ENCODE results near the gene PANX2.
"Not testable (repeated sequence)": the region's sequence is repeated elsewhere in the genome, so short reads cannot be mapped to it uniquely, and the experiment has no call there.

PANX2 gene

GRCh38 chr22:50167689-50168489, 2.6 kb upstream of the PANX2 start:
- DNase-seq (ENCODE audit: low read depth in 1 of 2, low spot score in 1 of 2): no peak
- in situ Hi-C loops (cut with HindIII; ENCODE audit: low pct_unique_long_range_greater_than_20kb, low sequenced_read_pairs): no loop called here
- TF ChIP-seq JUND (IDR thresholded peaks at IDR 0.05; ENCODE audit: low read depth): no peak

DNA sequence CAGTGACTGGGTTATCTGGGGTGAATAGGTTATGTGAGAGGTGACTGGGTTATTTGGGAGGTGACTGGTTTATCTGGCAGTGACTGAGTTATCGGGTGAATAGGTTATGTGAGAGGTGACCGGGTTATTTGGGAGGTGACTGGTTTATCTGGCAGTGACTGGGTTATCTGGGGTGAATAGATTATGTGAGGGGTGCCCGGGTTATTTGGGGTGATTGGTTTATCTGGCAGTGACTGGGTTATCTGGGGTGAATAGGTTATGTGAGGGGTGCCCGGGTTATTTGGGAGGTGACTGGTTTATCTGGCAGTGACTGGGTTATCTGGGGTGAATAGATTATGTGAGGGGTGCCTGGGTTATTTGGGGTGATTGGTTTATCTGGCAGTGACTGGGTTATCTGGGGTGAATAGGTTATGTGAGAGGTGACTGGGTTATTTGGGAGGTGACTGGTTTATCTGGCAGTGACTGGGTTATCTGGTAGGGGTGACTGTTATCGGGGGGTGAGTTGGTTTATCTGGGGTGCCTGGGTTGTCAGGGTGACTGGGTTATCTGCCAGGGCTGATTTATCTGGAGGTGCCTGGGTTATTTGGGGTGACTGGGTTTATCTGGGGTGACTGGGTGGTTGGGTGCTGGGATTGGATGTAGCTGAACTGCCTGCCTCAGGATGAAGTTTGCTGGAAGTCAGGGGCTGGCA, 1.9 kb upstream of the PANX2 start:
- DNase-seq (ENCODE audit: low read depth in 1 of 2, low spot score in 1 of 2); in situ Hi-C loops (cut with HindIII; ENCODE audit: low pct_unique_long_range_greater_than_20kb, low sequenced_read_pairs): not testable (repeated sequence)

DNA sequence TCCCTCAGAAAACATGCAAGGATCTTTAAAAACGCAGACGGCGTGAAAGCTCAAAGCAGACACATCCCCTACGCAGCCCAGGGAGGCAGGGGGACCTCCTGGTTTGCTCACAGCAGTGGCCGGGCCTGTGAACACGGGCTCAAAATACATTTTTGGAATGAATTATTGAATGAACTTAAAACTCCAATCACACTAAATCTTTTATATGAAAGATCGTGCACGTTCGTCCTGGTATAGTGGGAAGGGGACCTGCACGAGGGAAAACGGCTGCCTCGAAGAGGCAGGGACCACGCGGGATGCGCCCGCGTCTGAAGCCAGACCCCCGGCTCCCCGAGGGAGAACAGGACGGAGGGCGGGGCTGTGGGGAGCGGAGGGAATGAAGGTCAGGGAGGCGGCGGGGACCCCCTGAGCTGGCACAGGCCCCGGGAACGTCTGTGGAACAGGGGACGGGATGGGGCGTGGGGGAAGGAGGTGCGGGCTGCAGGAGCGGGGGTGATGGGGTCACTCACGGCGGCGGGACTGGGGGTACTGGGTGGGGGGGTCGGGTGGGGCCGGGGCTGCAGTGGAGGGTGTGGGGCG, 1.3 kb upstream of the PANX2 start:
- no peak for DNase-seq (ENCODE audit: low read depth in 1 of 2, low spot score in 1 of 2)
- TF ChIP-seq JUND (IDR thresholded peaks at IDR 0.05; ENCODE audit: low read depth): no peak
- in situ Hi-C loops (cut with HindIII; ENCODE audit: low pct_unique_long_range_greater_than_20kb, low sequenced_read_pairs): no loop called here

DNA sequence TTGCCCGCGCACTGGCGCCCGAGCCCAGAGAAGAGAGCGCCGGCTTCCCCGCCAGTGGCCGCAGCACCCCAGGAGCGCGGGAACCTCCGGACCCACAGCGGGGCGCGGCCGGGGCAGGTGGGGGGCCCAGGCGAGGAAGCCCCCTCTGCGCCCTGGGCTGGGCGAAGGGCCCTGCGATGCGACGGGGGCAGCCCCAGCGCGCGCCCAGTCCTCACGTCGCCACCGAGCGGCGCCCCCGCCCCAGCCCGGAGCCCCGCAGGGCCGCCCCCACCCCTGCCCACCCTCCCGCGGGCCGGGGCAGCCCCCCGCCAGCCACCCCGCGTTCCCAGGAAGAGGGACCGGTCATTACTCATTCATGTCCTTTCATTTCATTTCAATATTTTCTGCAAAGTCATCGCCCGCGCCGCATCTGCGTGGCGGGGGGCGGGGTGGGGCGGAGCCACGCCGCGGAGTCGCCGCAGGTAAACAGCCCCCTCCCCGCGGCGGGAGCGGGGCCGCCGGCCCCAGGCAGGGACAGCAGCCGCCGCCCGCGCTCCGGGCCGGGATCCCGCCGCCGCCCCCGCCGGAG, 673 bp upstream of the PANX2 start:
- no peak for TF ChIP-seq JUND (IDR thresholded peaks at IDR 0.05; ENCODE audit: low read depth)
- DNase-seq (ENCODE audit: low read depth in 1 of 2, low spot score in 1 of 2): peak in 1 of 2 experiments; percentile 38
- in situ Hi-C loops (cut with HindIII; ENCODE audit: low pct_unique_long_range_greater_than_20kb, low sequenced_read_pairs): no loop called here

DNA sequence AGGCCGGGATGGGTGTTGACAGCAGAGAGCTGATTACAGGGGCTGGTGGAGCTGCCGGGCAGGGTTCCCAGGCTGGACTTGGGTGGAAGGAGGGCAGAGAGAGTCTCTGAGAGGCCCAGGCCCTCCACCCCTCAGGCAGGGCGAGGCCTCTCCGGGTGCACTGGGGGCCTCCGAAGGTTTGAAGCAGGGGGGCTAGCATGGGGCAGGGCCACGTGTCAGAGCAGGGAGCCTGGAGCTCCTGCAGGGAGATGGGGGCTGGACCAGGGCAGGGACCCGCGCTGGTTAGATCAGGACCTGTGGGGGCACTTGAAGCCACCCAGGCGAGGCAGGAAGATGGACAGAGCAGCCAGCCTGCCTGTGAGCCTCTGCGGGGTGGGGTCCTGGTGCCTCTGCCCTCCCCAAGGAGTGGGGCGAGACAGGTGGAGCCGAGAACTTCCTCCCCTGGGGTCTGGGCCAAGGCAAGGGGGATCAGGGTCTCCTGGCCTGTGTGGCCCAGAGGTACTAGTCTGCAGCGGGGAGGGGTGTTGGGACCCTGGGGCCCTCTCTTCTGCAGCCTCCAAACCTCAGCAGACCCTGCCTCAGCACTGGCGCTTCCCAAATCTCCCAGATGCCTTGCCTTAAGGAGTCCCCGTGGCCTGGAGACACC, 911 bp downstream of the PANX2 start:
- no peak for TF ChIP-seq JUND (IDR thresholded peaks at IDR 0.05; ENCODE audit: low read depth)
- in situ Hi-C loops (cut with HindIII; ENCODE audit: low pct_unique_long_range_greater_than_20kb, low sequenced_read_pairs): no loop called here
- DNase-seq (ENCODE audit: low read depth in 1 of 2, low spot score in 1 of 2): no peak

DNA sequence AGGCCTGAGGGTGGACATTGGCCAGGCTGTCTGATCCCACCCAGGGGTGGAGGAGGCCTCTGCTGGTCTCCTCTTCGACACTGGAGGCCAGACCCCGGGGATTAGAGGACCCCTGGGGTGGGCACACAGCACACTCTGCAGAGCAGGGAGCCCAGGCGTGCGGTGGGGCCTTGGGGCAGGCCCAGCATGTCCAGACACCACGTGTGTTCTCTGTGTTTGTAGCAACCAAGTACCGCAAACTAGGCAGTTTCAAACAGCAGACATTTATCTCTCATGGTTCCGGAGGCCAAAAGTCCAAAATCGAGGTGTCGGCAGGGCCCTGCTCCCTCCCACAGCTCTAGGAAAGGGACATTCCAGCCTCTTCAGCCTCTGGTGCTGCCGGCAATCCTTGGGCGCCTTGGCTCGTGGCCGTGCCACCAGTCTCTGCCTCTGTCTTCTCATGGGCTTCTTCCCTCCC, 1.5 kb downstream of the PANX2 start:
- no peak for DNase-seq (ENCODE audit: low read depth in 1 of 2, low spot score in 1 of 2)
- in situ Hi-C loops (cut with HindIII; ENCODE audit: low pct_unique_long_range_greater_than_20kb, low sequenced_read_pairs): no loop called here
- no peak for TF ChIP-seq JUND (IDR thresholded peaks at IDR 0.05; ENCODE audit: low read depth)

DNA sequence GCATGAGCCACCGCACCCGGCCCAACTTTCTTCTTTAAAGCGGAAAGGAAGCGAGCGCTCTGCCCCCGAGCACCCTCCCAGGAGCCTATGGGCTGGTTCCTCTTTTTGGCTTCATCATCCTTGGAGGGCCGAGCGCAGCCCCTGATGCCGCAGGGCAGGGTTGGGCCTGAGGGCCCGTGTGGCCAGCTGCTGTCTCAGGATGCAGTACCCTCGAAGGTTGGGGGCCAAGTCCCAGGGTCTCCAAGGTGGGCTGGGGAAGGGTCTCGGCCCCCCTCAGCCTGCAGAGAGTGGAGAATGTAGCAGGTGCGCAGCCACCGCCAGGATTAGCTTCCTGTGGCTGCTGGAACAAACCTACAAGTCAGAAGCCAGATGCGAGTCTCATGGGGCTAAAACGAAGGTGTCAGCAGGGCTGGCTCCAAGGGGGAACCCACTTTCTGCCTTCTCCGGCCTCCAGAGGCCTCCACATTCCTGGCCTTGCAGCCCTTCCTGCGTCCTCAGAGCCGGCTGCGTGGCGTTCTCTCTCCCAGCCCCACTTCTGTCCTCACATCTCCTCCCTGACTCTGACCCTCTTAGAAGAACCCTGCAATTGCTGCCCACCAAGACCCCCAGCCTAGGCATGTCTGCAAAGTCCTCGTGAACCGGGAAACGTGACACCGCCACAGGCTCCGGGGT, 2.9 kb downstream of the PANX2 start:
- DNase-seq (ENCODE audit: low read depth in 1 of 2, low spot score in 1 of 2): no peak
- no peak for TF ChIP-seq JUND (IDR thresholded peaks at IDR 0.05; ENCODE audit: low read depth)
- in situ Hi-C loops (cut with HindIII; ENCODE audit: low pct_unique_long_range_greater_than_20kb, low sequenced_read_pairs): no loop called here

DNA sequence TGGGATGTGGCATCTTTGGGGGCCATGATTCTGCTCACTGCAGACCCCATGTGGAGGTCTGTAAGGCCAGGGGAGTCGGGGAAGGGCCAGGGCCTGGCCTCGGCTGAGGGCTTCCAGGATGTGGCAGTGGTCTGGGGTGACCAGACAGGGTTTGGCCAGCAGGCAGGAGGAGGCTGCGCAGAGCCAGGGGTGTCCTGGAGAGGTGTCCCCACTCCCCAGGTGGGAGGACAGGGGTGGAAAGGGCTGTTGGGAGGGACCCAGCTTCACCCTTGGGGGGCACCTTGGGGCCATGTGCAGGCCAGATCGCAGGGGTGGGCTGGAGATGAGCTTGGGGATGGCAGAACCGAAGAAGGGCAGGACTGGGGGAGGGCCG, 3.4 kb downstream of the PANX2 start:
- in situ Hi-C loops (cut with HindIII; ENCODE audit: low pct_unique_long_range_greater_than_20kb, low sequenced_read_pairs): no loop called here
- no peak for DNase-seq (ENCODE audit: low read depth in 1 of 2, low spot score in 1 of 2)

GRCh38 chr22:50174382-50175190, 4.1 kb downstream of the PANX2 start:
- in situ Hi-C loops (cut with HindIII; ENCODE audit: low pct_unique_long_range_greater_than_20kb, low sequenced_read_pairs): no loop called here
- TF ChIP-seq JUND (IDR thresholded peaks at IDR 0.05; ENCODE audit: low read depth): no peak
- DNase-seq (ENCODE audit: low read depth in 1 of 2, low spot score in 1 of 2): no peak

More for the DNA sequence above, 3.4 kb downstream of the PANX2 start:
- TF ChIP-seq JUND (IDR thresholded peaks at IDR 0.05; ENCODE audit: low read depth): no peak

- in situ Hi-C loops (cut with HindIII; ENCODE audit: low pct_unique_long_range_greater_than_20kb, low sequenced_read_pairs): no loop called here
- no peak for TF ChIP-seq JUND (IDR thresholded peaks at IDR 0.05; ENCODE audit: low read depth)
- no peak for DNase-seq (ENCODE audit: low read depth in 1 of 2, low spot score in 1 of 2)
Measured at GRCh38 chr22:50175191-50175461, 4.6 kb downstream of the PANX2 start.

GRCh38 chr22:50175921-50176849, 5.7 kb downstream of the PANX2 start:
- in situ Hi-C loops (cut with HindIII; ENCODE audit: low pct_unique_long_range_greater_than_20kb, low sequenced_read_pairs): no loop called here
- no peak for TF ChIP-seq JUND (IDR thresholded peaks at IDR 0.05; ENCODE audit: low read depth)
- DNase-seq (ENCODE audit: low read depth in 1 of 2, low spot score in 1 of 2): no peak

All from T47D (cell line).